Epithelial cell of proximal tubule (primary cell): ENCODE data around the gene GPC4. TPM values are rescaled to one million over a fixed set of nuclear protein-coding genes. Genes with fewer than 3 reads are reported as not detected.
"Not testable (repeated sequence)": the region's sequence is repeated elsewhere in the genome, so short reads cannot be mapped to it uniquely, and the experiment has no call there.

Experiments
- DNase-seq: peaks from one replicate; pipeline ENCODE4 v3.0.0-alpha.2; 2011; ENCODE audit warnings: low read depth
- H3K4me3 ChIP-seq: 2 replicates; pipeline ENCODE4 v1.5.1; 2011; ENCODE audit warnings: low read depth, mild to moderate bottlenecking, low read length
- total RNA-seq: library from RNA; depleted of rRNA; stranded (reverse); fragments of >200 nt; gene quantifications from 2 replicates; pipeline ENCODE4 v1.2.3, GENCODE V29; 2015
- TF ChIP-seq, protein P1 (sequence below): conservative IDR thresholded peaks from 2 replicates; pipeline ENCODE4 v1.5.1; 2012; ENCODE audit warnings: low read depth, mild to moderate bottlenecking, low read length

GPC4 gene
- total RNA-seq, 1 donor from 2014 or later: 14.2 TPM

DNA sequence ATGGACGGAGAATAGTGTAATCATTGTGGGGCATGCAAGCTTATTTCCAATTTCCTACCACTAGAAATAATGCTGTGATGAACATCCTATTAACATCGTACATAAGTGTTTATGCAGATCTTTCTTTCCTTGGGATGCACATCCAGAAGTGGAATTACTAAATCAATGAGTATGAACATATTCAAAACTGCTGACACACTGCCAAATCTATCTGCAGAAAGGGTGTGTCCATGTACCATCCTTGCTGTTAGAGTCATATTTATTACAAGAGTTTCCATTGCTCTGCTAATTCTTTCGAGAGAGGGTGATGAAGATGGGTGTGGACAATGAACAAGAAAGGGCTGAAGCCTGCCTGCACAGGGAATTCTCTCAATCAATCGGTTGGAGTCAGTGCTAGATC is 82.6 kb downstream of the GPC4 start:
- H3K4me3 ChIP-seq: no peak overlapping the region
- no peak for DNase-seq
- TF ChIP-seq, protein P1, sequence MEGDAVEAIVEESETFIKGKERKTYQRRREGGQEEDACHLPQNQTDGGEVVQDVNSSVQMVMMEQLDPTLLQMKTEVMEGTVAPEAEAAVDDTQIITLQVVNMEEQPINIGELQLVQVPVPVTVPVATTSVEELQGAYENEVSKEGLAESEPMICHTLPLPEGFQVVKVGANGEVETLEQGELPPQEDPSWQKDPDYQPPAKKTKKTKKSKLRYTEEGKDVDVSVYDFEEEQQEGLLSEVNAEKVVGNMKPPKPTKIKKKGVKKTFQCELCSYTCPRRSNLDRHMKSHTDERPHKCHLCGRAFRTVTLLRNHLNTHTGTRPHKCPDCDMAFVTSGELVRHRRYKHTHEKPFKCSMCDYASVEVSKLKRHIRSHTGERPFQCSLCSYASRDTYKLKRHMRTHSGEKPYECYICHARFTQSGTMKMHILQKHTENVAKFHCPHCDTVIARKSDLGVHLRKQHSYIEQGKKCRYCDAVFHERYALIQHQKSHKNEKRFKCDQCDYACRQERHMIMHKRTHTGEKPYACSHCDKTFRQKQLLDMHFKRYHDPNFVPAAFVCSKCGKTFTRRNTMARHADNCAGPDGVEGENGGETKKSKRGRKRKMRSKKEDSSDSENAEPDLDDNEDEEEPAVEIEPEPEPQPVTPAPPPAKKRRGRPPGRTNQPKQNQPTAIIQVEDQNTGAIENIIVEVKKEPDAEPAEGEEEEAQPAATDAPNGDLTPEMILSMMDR: no peak

DNA sequence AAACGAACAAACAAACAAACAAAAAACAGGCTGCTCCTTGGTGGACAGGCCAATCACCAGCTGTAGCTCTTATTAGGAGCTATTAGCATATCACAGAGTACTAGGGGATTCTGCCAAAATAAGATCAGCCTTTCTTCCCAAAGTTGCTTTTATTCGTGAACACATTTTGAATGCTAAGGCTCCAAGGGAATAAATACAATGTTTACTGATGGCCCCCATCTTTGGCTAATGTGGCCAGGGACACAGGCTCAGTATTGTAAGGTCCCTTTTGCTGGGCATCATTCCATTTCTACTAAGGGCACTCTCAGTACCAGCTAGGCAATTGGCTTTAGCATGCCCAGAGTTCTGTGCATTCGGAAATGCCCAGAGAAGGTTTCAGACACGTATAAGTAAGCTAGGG is 84.3 kb downstream of the GPC4 start:
- TF ChIP-seq, protein P1: no peak

GRCh38 chrX:133325422-133325821 is 89.9 kb downstream of the GPC4 start:
- DNase-seq: no peak
- no peak overlapping the region for H3K4me3 ChIP-seq
- TF ChIP-seq, protein P1: no peak

More for the DNA sequence above, 84.3 kb downstream of the GPC4 start:
- no peak for DNase-seq
- no peak overlapping the region for H3K4me3 ChIP-seq

DNA sequence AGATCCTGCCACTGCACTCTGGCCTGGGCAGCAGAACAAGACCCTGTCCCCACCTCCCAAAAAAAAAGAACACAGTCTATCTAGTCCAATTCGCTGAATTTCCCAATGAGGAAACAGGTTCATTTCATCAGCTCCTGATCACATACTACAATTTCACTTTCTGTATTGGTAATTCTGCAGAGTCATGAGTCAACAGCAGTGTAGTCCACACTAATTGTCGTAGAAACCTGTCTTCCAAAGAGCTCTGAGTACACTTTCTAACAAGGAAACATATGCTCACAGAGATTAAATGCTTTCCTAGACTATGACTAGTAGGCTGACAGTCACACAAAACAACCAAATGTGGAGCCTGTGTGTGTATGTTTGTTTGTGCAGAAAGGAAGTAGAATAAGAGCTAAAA is 91.9 kb downstream of the GPC4 start:
- no peak for DNase-seq
- H3K4me3 ChIP-seq: no peak overlapping the region
- TF ChIP-seq, protein P1: no peak

DNA sequence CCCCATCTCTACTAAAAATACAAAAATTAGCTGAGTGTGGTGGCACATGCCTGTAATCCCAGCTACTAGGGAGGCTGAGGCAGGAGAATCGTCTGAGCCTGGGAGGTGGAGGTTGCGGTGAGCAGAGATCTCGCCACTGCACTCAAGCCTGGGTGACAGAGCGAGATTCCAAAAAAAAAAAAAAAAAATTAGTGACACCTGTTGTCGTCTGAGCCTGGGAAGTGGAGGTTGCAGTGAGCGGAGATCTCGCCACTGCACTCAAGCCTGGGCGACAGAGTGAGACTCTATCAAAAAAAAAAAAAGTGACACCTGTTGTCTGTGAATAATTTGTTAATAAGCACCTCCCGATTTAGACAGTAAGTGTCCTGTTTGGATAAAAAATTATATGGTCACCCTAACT is 93.0 kb downstream of the GPC4 start:
- not testable (repeated sequence) for H3K4me3 ChIP-seq, DNase-seq

DNA sequence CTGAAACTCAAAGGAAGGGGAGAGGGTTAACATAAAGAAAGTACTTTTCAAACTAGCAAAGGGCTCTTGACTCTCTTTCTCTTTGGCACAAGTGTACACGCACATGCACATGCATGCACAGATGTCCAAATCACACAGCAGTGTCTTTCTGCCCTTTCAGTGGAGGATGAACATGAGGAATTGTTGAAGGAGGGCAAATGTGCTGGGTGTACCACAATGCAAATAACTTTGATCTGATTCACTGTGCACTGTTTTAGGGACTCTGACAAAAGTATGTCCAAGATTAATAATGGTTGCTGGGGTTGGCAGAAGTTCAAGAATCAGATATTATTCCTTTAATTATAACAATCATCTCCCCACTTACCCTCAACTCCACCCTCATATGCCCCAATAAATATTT is 93.8 kb downstream of the GPC4 start:
- H3K4me3 ChIP-seq: no peak overlapping the region
- TF ChIP-seq, protein P1: no peak
- no peak for DNase-seq

- TF ChIP-seq, protein P1: no peak
Measured at GRCh38 chrX:133314281-133314680, 101.0 kb downstream of the GPC4 start.

DNA sequence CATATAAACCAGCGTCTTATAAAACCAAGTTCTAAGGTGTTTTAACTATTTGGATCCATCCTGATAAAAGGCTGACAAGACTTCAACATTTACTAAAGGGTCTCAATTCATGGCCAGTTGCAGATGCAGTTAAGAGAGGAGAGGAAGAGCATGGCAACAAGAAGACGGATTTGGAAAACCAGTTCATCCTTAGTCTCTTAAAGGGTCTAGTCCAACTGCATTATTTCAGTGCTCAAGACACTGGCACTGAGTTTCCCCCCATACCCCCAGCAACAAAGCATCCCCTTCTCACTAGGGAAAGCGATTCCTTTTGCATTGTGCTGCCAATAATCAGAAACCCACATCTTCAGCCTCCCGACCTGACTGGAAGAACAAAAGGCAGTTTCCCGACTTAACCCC is 106.8 kb downstream of the GPC4 start:
- no peak for DNase-seq
- TF ChIP-seq, protein P1: no peak
- H3K4me3 ChIP-seq: no peak overlapping the region

More at GRCh38 chrX:133314281-133314680, 101.0 kb downstream of the GPC4 start:
- no peak for DNase-seq
- H3K4me3 ChIP-seq: no peak overlapping the region
